Stimulated activated CD8-positive, alpha-beta memory T cell treated with anti-CD3 and anti-CD28 coated beads, Interleukin-2, amount 100 ng/mL, for 48 hours (primary cell): ENCODE results near the gene PCGF5.
"Not testable (repeated sequence)": the region's sequence is repeated elsewhere in the genome, so short reads cannot be mapped to it uniquely, and the experiment has no call there.

Source experiments
- DNase-seq, 2 donors: peaks; one replicate each; pipeline ENCODE4 v3.0.0-alpha.2; 2020; ENCODE audit warnings: low read depth in 2 of 2

Gene PCGF5

DNA sequence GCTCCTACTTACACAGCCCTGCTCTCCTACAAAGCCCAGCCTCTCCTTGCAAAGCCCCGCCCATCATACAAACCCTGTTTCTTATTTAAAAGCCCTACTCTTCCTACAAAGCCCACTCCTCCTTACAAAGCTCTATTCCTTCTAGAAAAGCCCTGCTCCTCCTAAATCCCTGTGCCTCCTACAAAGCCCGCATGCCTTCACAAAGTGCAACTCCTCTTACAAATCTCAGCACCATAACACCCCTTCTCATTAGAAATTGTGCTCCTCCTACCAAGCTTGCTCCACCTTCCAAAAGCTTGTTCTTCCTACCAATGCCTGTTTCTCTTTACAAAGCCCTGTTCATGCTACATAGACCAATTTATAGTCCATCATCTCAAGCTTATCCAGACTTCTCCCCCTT, 66.1 kb downstream of the PCGF5 start:
- DNase-seq = no peak

DNA sequence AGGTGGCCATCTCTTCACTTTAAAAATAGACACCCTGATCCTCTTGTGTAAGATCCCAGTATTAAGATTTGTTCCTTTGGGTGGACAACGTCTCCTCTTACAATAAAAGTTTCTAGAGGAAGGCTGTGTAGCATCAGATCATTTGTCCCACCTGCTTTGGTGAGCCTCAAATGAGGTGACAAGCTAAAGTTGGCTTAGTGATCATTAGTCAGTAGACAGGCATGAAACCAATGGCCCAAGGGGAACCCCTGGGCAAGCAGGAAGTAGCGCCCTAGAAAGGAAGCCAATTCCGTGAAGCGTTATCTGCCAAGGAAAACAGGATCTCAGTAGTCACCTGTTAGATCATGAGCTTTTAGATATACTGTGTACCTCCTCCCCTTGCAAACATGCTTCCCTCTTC, 66.8 kb downstream of the PCGF5 start:
- no peak for DNase-seq

DNA sequence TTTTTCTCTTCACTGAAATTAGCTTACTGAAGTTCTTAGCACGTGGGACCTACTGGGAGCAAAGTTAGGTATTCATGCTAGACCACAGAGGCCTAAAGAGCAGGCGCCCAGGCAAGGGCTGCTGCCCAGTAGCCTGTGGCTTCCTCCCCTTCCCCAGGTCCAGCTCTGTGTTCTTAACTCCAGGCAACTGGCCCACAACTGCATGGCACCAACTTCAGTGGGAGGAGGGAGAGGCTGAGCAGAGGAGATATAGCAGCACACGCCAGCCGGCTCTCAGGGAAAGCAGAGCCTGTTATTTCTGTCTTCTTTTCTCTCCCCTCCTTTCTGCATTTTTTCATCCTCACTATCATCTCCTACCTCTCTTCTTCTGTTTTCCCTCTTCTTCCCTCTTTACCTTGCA, 67.4 kb downstream of the PCGF5 start:
- no peak for DNase-seq

DNA sequence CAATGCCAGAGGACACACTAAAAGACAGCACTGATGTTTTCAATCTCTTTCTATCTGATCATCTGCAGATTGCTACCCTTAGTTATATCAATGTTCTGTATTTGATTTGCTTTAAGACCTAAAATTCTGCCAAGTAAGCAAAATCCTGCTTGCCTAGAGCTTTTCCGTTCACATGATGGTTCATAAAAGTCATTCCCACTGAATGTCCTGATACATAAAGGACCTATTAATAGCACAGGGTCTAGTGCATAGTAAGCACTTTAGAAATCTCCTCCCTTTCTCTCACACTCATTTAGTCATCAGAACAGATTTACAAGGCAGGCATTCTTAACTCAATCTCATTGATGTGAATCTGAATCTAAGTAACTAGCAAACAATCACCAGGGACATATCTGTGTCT, 68.8 kb downstream of the PCGF5 start:
- no peak for DNase-seq

DNA sequence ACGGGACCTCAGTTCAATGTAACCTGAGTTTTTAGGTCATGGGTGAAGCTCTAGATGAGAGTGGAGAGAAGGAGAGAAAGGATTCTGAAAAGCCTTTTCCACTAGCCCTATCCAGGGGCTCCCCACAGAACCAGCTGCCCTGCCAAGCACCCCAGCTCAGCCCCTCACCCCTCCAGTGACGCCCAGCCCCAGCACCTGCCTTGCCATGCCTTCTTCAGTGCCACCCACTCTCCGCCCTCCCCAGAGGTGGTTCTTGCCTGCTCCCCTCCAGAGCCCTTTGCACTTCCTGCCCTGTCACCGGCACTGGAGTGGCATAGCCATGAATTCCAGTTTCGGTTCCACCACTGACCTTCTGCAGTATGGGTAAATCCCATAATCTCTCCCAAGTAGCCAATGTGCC, 70.1 kb downstream of the PCGF5 start:
- no peak for DNase-seq

DNA sequence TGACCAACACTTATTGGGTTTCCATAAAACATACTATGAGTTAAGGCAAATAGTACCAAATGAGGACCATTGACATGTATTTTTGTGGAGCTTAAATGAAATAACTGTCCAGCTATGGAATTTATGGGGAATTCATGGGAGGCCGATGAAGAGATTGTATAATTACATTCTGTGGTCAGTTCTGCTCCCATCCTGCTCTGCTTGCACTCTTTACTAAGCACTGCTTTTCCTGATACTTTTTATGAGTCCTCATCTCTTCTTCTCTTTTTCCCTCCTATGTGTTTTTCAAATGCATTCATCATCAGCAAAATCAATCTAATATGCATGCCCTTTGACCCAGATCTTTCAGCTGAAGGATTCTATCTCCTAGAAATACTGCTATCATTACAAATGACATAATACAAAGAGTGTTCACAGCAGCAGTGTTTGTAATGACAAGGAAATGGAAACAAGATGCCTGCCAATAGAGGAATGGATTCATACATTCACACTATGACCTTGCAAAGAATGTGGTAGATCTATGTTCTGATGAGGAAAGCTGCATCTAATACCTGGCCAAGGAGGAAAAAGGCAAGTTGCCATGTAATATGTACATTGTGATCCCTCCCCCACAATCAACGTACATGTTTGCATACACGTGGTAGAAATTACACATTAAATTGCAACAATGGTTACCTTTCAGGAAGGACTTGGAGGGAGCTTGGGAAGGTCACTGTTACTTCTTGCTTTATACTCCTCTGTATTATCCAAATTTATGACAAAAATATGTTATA, 73.9 kb downstream of the PCGF5 start:
- DNase-seq = no peak

DNA sequence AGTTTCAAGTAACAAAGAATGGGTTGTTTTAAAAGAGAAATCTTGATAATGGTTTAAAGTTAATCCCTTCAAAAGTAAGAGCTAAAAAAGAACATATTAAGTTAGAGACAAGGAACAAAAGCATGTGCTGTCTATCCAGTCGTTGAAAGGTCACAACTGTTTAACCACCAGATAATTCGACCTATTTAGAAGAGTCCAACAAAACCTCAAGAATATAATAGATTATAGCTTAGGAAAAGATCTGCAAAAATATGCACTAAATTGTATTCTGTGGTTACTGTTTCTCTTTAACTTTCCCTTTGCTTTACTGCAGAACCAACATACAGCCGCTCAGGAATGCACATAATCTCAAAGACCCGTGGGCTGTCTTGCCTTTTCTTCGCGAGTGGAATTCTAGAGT, 74.9 kb downstream of the PCGF5 start:
- DNase-seq = no peak

DNA sequence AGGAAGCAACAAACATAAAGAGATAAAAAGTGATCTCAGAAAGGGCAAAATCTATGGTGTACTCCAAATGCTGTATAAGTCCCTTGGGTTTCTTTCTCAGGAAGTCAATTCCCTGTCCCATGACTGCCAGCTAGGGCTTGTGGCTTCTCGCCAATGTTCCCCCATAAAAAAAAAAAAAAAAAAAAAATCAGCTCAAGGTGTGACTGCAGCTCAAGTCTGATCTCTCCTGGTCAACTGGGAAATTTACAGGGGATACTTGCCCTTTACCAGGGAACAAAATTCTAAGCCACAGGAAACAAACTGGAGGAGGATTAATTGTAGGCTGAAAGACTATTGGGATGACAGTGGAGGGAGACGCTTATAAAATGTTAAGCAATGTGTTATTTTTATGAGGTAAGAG, 76.0 kb downstream of the PCGF5 start:
- no peak for DNase-seq

DNA sequence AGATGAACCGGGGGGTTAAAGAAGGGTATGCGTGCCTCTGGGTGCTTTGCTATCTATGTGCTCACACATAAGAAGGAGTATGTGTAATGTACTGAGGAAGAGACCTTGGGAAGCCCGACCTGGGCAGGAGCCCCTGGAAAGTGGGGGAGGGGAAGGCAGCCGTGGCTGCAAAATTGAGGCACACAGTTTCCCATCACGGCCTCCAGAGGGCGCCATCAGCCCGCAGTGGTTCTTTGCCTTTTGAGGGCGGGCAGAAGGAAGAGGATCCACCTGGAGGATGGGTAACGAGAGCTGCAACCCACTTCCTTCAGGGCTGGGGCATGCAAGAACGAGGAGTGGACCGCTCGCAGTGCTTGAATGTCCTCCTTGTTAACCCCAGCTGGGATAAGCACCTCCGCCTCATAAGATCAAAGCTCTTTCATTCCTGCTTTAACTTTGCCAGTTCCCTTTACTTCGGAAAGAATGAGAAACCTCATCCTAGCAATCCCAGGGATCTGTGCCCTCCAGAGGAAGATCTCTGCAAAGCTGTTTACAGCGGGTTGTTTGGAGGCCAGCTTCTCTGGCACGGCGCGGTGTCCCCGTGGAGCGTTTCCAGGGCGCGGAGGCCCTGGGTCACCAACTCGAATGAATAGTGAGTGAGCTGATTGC, 77.9 kb downstream of the PCGF5 start:
- peak; percentile 60 to 73 for DNase-seq

DNA sequence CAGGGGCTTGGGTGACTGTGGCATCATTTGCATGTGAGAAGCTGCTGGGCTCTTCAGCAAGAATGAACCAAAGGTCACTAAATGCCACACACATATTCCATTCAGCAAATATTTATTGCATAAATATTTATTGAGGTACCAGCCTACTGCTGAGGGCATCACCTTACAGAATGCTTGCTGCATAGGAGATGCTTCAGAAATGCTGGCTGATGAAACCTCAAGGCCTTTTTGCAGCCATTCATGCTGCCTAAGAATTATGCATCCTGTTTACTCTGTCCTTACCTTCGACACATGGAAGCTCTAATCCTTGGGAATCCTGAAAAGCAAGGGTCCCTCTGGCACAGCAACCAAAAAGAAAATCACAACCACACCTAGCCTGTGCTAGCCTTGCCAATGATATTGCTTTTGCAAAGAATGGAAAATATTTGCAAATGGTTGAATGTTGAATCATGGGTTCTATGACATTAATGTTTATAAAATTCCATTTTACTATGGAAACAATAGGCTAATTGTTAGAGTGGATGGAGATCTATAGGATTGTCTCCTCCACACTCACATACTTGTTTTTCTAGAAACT, 79.6 kb downstream of the PCGF5 start:
- no peak for DNase-seq

DNA sequence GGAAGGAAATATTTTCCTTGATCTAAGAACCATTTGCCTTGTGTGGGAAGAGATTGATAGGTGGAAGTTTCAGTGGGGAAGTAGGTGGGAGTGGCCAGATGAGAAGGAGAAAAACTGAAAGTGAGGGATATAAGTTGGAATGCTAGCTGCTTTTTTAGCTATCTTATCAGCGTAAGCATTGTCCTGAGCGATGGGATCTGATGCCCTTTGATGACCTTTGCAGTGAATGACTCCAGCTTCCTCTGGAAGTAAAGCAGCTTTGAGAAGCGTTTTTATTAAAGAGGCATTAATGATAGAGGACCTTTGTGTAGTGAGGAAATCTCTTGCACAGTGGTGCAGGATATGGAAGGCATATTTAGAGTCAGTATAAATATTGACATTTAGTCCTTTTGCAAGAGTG, 82.5 kb downstream of the PCGF5 start:
- DNase-seq = not testable (repeated sequence)

DNA sequence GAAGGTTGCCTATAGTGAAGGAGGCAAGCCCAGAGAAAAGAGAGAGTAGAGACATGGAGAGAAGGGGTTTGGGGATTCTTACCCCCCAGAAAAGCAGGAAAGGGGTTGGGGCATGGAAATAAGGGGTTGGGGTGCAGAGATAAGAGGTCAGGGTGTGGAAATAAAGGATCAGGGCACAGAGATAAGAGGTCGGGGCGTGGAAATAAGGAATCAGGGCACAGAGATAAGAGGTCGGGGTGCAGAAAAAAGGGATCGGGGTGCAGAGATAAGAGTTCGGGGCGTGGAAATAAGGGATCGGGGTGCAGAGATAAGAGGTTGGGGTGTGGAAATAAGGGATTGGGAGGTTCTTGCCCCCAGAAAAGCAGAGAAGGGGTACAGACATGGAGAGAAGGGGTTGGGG, 85.5 kb downstream of the PCGF5 start:
- DNase-seq = not testable (repeated sequence)

DNA sequence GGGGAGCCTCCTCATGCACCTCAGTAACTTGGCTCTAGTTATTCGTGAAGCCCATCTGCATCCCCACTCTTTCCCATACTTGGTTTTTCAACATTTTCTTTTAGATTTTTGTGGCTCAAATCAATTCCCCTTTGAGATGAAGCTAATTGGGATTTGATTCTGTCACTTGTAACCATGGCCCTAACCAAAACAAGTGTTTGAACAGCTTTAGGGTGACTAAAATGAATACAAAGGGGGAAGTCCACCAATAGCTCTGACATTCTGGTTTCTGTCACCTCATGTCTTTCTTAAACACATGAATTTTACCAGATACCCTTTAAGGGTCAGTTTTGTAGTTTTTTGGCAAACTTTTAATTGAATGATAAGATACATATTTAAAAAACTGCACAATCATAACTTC, 87.0 kb downstream of the PCGF5 start:
- no peak for DNase-seq

DNA sequence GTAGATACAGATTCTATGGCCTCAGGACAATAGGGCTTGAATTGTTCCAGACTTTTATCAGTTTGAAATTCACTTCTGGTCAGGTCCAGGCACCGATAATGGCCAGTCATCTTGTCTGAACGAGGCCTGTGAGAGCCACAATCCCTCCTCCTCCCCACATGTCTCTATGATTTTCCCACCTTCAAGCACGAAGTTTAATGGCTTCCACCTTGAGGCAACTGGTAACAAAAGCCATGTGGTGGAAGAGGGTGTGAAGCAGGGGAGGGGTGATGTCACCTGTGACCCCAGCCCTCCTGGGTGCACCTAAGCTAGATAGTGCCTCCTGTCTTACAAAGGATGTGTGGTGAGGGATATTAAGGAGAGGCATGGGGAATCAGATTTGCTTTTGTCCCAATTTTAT, 89.2 kb downstream of the PCGF5 start:
- no peak for DNase-seq

DNA sequence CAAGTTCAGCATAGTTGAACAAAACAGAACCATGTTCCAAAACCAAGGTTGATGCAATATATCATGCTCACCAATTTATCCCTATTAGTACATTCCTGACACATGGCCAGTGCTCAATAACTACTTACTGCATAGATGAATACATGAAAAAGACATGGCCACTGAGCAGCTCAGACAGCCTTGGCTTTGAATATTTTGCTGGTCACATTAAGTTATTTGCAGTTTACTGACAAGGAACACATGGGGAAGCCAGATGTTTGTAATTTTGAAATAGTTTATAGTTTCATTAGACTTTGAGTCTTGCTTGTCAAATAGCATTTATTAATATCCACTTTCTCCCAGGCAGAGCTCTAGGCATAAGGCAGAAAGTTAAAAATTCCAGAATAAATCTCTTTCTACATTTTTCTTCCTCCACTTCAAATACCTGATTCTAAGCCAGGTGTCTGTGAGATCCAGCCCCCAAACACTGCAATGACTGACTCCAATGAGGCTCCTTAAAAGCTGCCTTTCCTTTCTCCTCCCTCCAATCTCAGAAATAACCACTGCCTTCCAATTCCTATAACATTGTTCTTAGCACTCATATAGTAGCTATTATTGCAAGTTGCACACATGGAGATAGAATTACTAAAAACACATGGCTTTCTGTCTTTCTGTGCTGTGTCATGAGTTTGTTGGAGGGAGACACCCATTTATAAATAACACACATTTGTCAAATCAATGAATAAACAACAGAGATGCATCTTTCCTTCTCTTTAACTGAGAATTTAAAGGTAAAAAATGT, 91.3 kb downstream of the PCGF5 start:
- no peak for DNase-seq

DNA sequence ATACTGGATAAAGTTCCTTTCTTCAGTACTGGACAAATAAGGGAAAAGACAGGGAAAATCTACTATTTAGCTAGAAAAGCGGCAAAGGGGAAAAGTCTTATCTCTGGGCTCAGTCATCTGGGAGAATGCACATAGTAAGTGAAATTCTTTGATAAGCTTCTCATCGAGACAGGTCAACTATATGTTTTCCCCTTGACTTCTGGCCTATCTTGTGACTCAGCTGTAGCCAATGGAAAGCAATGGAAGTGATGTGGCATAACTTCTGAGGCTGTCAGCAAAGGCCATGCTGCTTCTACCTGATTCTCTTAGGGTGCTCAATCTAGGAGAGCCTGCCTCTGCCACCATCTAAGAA, 91.9 kb downstream of the PCGF5 start:
- DNase-seq = no peak

DNA sequence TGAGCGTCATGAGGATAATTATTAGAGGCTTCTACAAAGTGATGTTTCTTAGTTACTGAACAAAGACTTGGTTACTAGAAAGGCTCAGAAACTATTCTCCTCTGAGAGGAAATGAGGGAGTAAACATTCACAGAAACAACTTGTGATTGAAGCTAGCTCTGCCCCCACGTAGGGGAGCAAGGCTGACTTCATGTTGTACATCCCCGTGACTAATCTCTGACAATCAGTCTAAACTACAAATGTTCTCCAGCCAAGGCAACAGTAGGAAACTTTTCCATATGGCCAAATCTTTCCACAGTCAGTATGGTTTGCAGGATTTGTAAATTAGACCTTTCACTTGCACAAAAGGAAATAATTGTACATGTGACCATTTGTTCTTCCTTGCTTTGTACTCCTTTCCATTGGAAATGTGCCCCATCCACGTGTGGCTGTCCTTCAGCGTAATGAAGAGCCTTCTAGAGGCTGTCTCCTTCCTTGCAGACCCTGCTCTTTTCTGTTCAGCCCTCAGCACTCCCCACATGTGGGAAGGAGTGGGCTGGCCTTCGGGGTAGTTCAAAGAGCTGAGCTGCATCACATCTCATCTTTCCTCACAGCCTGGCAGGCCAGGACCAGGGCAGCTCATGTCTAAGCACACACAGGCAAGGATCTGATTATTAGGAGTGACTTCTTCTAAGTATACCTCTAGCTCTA, 93.5 kb downstream of the PCGF5 start:
- DNase-seq = no peak

DNA sequence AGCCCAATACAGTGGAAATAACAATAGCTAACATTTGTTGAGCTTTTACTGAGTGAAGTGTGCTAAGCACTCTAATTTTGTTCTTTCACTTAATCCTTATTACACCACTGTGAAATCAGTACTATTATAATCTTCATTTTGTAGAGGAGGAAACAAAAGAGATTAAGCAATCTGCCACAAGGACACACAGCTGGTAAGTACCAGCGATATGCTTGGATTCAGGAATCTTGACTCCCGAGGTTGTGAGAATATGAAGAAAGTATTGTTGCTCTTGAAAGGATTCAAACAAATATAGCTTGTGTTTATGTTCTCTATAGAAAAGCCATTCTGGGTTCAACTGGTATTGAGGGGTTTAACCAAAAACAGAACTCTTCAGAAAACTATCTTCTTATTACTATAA, 96.0 kb downstream of the PCGF5 start:
- no peak for DNase-seq

DNA sequence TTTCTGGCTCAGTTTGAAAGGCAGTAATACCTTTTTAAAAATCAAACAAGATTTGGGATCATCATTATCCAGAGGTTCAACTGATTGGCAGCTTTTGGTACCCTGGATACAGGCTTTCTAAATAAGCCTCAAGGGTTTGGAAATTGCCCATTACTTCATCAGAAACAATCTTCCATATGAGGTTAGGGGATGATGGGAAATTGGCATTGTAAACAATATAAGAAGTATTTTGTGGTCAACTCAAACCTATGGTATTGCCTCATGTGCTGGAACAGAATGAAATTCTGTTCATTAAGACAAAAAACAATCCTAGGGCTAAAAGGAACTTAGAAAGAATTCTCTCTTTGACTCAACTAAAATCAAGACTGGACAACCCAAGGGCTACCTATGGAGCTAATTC, 97.1 kb downstream of the PCGF5 start:
- no peak for DNase-seq

DNA sequence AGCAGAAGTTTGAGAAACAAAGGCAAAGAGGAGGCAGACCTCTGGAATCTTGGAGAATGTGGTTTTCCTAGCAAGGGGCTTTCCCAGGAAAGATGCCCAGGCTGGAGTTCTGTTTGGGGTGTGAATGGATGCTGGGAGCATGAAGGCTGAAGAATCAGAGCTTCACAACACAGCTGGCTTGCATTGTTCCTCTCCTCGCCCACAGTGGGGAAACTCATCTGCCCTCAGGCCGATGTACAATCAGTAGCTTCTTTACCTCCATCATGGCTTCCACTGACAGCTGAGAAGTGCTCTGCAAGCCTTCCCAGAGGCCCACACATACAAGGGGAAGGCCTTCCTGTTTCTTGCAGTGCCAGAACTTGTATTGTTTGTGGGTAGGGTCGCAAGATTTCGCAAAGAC, 98.9 kb downstream of the PCGF5 start:
- DNase-seq = no peak

DNA sequence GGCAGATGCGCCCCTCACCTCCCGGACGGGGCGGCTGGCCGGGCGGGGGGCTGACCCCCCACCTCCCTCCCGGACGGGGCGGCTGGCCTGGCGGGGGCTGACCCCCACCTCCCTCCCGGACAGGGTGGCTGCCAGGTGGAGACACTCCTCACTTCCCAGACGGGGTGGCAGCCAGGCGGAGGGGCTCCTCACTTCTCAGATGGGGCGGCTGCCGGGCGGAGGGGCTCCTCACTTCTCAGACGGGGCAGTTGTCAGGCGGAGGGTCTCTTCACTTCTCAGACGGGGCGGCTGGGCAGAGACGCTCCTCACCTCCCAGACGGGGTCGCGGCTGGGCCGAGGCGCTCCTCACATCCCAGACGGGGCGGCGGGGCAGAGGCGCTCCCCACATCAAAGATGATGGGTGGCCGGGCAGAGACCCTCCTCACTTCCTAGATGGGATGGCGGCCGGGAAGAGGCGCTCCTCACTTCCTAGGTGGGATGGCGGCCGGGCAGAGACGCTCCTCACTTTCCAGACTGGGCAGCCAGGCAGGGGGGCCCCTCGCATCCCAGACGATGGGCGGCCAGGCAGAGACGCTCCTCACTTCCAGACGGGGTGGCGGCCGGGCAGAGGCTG, 102.9 kb downstream of the PCGF5 start:
- not testable (repeated sequence) for DNase-seq
